Ishikawa (cell line): ENCODE data around the gene HSD11B1.

Source experiments
- CEBPB ChIP-seq: IDR thresholded peaks from 2 replicates; pipeline ENCODE4 v1.6.1; 2012
- CREB1 ChIP-seq: IDR thresholded peaks from 2 replicates; pipeline ENCODE4 v1.6.1; 2012; ENCODE audit warnings: low read depth
- EGR1 ChIP-seq: IDR thresholded peaks from 2 replicates; pipeline ENCODE4 v1.6.1; 2012
- EP300 ChIP-seq: IDR thresholded peaks from 2 replicates; pipeline ENCODE4 v1.6.1; 2012; ENCODE audit warnings: borderline replicate concordance
- FOXM1 ChIP-seq: IDR thresholded peaks from 2 replicates; pipeline ENCODE4 v1.6.1; 2012; ENCODE audit warnings: low read depth, borderline replicate concordance
- MAX ChIP-seq: IDR thresholded peaks from 2 replicates; pipeline ENCODE4 v1.6.1; 2012
- NFIC ChIP-seq: IDR thresholded peaks from 2 replicates; pipeline ENCODE4 v1.6.1; 2012
- RAD21 ChIP-seq: IDR thresholded peaks from 2 replicates; pipeline ENCODE4 v1.6.1; 2012; ENCODE audit warnings: low read depth
- REST ChIP-seq: IDR thresholded peaks from 2 replicates; pipeline ENCODE4 v1.6.1; 2012; ENCODE audit warnings: low read depth, mild to moderate bottlenecking
- TAF1 ChIP-seq: IDR thresholded peaks from 2 replicates; pipeline ENCODE4 v1.6.1; 2012; ENCODE audit warnings: low read depth, mild to moderate bottlenecking
- TCF12 ChIP-seq: IDR thresholded peaks from 2 replicates; pipeline ENCODE4 v1.6.1; 2012; ENCODE audit warnings: low read depth
- TEAD4 ChIP-seq: IDR thresholded peaks from 2 replicates; pipeline ENCODE4 v1.6.1; 2012
- USF1 ChIP-seq: IDR thresholded peaks from 2 replicates; pipeline ENCODE4 v1.6.1; 2012
- YY1 ChIP-seq: IDR thresholded peaks from 2 replicates; pipeline ENCODE4 v1.6.1; 2012; ENCODE audit warnings: low read depth
- ZBTB7A ChIP-seq: IDR thresholded peaks from 2 replicates; pipeline ENCODE4 v1.6.1; 2012; ENCODE audit warnings: low read depth

Gene HSD11B1

GRCh38 chr1:209708297-209708696 lies 3.7 kb downstream of the HSD11B1 start:
- TF ChIP-seq FOXM1: no peak

- TF ChIP-seq TEAD4 (no peak), EP300 (no peak), EGR1 (no peak), YY1 (no peak), USF1 (no peak), FOXM1 (no peak), CREB1 (no peak), REST (no peak), ZBTB7A (no peak), TAF1 (no peak), RAD21 (no peak), MAX (no peak), NFIC (no peak), TCF12 (no peak), CEBPB (no peak)
These were observed 5.4 kb downstream of the HSD11B1 start for GRCh38 chr1:209710093-209710492.

GRCh38 chr1:209710847-209711246 lies 6.2 kb downstream of the HSD11B1 start:
- no peak for TF ChIP-seq TCF12
- TF ChIP-seq NFIC: no peak
- no peak for TF ChIP-seq USF1
- no peak for TF ChIP-seq RAD21
- no peak for TF ChIP-seq ZBTB7A
- no peak for TF ChIP-seq REST
- no peak for TF ChIP-seq TAF1
- TF ChIP-seq FOXM1: no peak
- no peak for TF ChIP-seq MAX
- no peak for TF ChIP-seq YY1
- no peak for TF ChIP-seq EP300
- TF ChIP-seq CREB1: no peak

GRCh38 chr1:209714338-209714737 lies 9.7 kb downstream of the HSD11B1 start:
- TF ChIP-seq USF1 (no peak), REST (no peak), ZBTB7A (no peak), CEBPB (no peak), EGR1 (no peak), TEAD4 (no peak), TCF12 (no peak), CREB1 (no peak), MAX (no peak), EP300 (no peak), YY1 (no peak), TAF1 (no peak), RAD21 (no peak), FOXM1 (no peak)
